Lung (tissue), 12 donors: ENCODE data around the gene CDKN2C. TPM values are rescaled to one million over a fixed set of nuclear protein-coding genes. Genes with fewer than 3 reads are reported as not detected.
A peak's percentile ranks its signal among the peaks of the same experiment; 100 is the strongest.
"Not testable (repeated sequence)": the region's sequence is repeated elsewhere in the genome, so short reads cannot be mapped to it uniquely, and the experiment has no call there.

Source experiments
- ATAC-seq: fragments of 200-7000 bp; cut with Tn5 transposase; one replicate; pipeline ENCODE4 v1.9.1; 2020; ENCODE audit warnings: moderate number of reproducible peaks; ENCODE audit not compliant: insufficient read depth, low FRiP score
- DNase-seq, 3 donors: peaks; one replicate each; pipeline ENCODE4 v3.0.0-alpha.2; 2013 to 2017
- H3K27ac ChIP-seq, 2 donors: one replicate each; pipeline ENCODE4 v1.5.1; 2013; ENCODE audit warnings: mild to moderate bottlenecking in 2 of 2, moderate library complexity in 2 of 2, control low read depth in 1 of 2, inconsistent platforms in 1 of 2, low read depth in 1 of 2, low read length in 1 of 2
- H3K27me3 ChIP-seq, 3 donors: one replicate each; pipeline ENCODE4 v1.5.1; 2013; ENCODE audit warnings: low read length in 2 of 3; ENCODE audit not compliant: control insufficient read depth in 3 of 3, insufficient read depth in 3 of 3
- H3K36me3 ChIP-seq, 4 donors: one replicate each; pipeline ENCODE4 v1.5.1; 2013; ENCODE audit warnings: low read length in 4 of 4, mild to moderate bottlenecking in 1 of 4, moderate library complexity in 1 of 4; ENCODE audit not compliant: control insufficient read depth in 4 of 4, insufficient read depth in 4 of 4
- H3K4me1 ChIP-seq, 5 donors: one replicate each; pipeline ENCODE4 v1.5.1; 2013; ENCODE audit warnings: low read length in 5 of 5, mild to moderate bottlenecking in 2 of 5, moderate library complexity in 1 of 5; ENCODE audit not compliant: control insufficient read depth in 5 of 5, insufficient read depth in 5 of 5
- H3K4me3 ChIP-seq: one replicate; pipeline ENCODE4 v1.5.1; 2013; ENCODE audit warnings: mild to moderate bottlenecking, control low read depth, moderate library complexity
- H3K9ac ChIP-seq, 2 donors: one replicate each; pipeline ENCODE4 v1.5.1; 2013; ENCODE audit warnings: low read length in 2 of 2, control low read depth in 1 of 2; ENCODE audit not compliant: insufficient read depth in 1 of 2
- H3K9me3 ChIP-seq, 4 donors: one replicate each; pipeline ENCODE4 v1.5.1; 2013; ENCODE audit warnings: low read length in 3 of 4, mild to moderate bottlenecking in 1 of 4, moderate library complexity in 1 of 4; ENCODE audit not compliant: control insufficient read depth in 4 of 4, insufficient read depth in 3 of 4
- WGBS, 2 donors: extraction: QIAGEN DNeasy Blood & Tissue Kit; methylation state at CpG; one replicate each; pipeline ENCODE4 v1.1.7; 2013; 5-methylcytosine and 5-hydroxymethylcytosine counted together
- polyA plus RNA-seq, 2 donors: library from polyadenylated mRNA; stranded (reverse); fragments of 200-250 nt; gene quantifications; one replicate each; pipeline ENCODE4 v1.2.1, GENCODE V29; 2013
- total RNA-seq, 2 donors: library from RNA; depleted of rRNA in 1 of 2; stranded (reverse); fragments of >200 nt in 1 of 2; gene quantifications; one replicate each; pipeline ENCODE4 v1.2.1, GENCODE V29; 2014 to 2021
- TF ChIP-seq, protein P1 (sequence below): IDR thresholded peaks from 2 replicates; pipeline ENCODE4 v1.5.1; 2012; ENCODE audit warnings: mild to moderate bottlenecking; ENCODE audit errors: control extremely low read depth, extremely low read depth
- donor health status: control.
- donor health status: control.
- donor health status: Bipolar disorder and iron deficiency.
- donor health status: healthy.
- donor health status: DM: yes; HTN: yes; CAD: no.

CDKN2C gene
- total and polyA plus RNA-seq, 4 donors, result 5.7 to 8.9 (median 7.6) TPM

DNA sequence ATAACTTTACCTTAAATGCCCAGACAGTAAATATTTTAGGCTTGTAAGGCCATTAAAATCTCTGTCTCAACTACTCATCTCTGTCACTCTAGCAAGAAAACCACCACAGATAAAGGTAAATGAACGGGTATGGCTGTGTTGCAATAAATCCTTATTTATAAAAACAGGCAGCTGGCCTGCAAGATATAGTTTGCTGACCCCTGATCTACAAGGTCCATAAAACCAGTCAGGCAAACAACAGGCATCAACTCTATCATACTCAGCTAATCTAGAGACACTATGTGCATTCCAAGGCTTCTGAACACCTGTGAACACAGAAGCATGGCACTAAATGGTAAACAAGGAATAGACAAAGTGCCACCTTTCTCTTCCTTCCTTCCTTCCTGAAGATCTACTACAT, 19.6 kb upstream of the CDKN2C start:
- peaks cover 0 to 3% (median 0%) of the 10 kb centered on the region in 4 donors for H3K36me3 ChIP-seq
- H3K27ac ChIP-seq, result no peak overlapping the region
- ATAC-seq, result no peak
- TF ChIP-seq, protein P1, sequence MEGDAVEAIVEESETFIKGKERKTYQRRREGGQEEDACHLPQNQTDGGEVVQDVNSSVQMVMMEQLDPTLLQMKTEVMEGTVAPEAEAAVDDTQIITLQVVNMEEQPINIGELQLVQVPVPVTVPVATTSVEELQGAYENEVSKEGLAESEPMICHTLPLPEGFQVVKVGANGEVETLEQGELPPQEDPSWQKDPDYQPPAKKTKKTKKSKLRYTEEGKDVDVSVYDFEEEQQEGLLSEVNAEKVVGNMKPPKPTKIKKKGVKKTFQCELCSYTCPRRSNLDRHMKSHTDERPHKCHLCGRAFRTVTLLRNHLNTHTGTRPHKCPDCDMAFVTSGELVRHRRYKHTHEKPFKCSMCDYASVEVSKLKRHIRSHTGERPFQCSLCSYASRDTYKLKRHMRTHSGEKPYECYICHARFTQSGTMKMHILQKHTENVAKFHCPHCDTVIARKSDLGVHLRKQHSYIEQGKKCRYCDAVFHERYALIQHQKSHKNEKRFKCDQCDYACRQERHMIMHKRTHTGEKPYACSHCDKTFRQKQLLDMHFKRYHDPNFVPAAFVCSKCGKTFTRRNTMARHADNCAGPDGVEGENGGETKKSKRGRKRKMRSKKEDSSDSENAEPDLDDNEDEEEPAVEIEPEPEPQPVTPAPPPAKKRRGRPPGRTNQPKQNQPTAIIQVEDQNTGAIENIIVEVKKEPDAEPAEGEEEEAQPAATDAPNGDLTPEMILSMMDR, result no peak
- no peak overlapping the region for H3K9ac ChIP-seq
- H3K4me3 ChIP-seq, result no peak overlapping the region
- 34 to 67% methylated on average over 1 of the region's 1 CpG for WGBS, 2 donors
- DNase-seq, result no peak
- H3K27me3 ChIP-seq, result no peaks in the 10 kb centered on the region
- peaks cover 0 to 6% (median 0%) of the 10 kb centered on the region in 5 donors for H3K4me1 ChIP-seq
- H3K9me3 ChIP-seq, result no peaks in the 10 kb centered on the region

- not testable (repeated sequence) for H3K9ac ChIP-seq, H3K9me3 ChIP-seq, H3K4me3 ChIP-seq, H3K36me3 ChIP-seq, DNase-seq, H3K4me1 ChIP-seq, H3K27me3 ChIP-seq, ATAC-seq, H3K27ac ChIP-seq
- WGBS, 2 donors, result 93 to 96% methylated on average over 28 to 31 of the region's 31 CpGs
Measured at GRCh38 chr1:50952566-50952965, 17.5 kb upstream of the CDKN2C start.

DNA sequence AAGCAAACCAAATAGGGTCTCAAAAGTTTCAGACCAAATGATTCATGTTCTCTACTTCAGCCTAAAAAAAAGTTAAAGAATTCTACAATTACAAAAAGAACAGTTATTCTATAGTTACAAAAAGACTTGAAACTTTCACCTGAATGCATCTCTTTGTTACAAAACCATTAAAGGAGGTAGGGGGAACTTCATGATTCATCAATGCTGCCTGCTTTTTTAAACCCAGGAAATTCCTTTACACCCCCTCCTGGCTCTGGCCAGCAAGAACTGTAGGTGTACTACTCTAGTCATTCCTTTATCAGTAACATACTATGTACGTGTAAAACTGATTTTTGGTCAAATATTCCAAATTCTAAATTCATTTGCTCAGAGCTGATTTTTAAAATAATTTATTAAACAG, 14.9 kb upstream of the CDKN2C start:
- no peak for DNase-seq
- H3K27ac ChIP-seq, result no peak overlapping the region
- 65 to 84% methylated on average over 1 of the region's 1 CpG for WGBS, 2 donors
- TF ChIP-seq, protein P1, result no peak
- H3K4me3 ChIP-seq, result no peak overlapping the region
- H3K4me1 ChIP-seq, result peaks cover 0 to 7% (median 2%) of the 10 kb centered on the region in 5 donors
- no peak for ATAC-seq
- peaks cover 0 to 3% (median 0%) of the 10 kb centered on the region in 4 donors for H3K36me3 ChIP-seq
- H3K9ac ChIP-seq, result no peak overlapping the region
- no peaks in the 10 kb centered on the region for H3K9me3 ChIP-seq
- H3K27me3 ChIP-seq, result no peaks in the 10 kb centered on the region

- peak; percentile 27 to 33 (median 27) for DNase-seq
- Histone ChIP-seq H3K9ac (peak overlapping the region in 1 of 2 donors; percentile 85), H3K36me3 (peaks cover 0 to 2% (median 0%) of the 10 kb centered on the region in 4 donors), H3K27ac (peak overlapping the region; percentile 85 to 91), H3K4me3 (peak overlapping the region; percentile 97), H3K27me3 (peaks cover 0 to 2% (median 0%) of the 10 kb centered on the region in 3 donors), H3K4me1 (peaks cover 0 to 10% (median 2%) of the 10 kb centered on the region in 5 donors), H3K9me3 (no peaks in the 10 kb centered on the region)
- 0 to 1% methylated on average over 36 to 38 of the region's 38 CpGs for WGBS, 2 donors
- no peak for ATAC-seq
- TF ChIP-seq, protein P1, result no peak
Measured at GRCh38 chr1:50959303-50959912, 10.6 kb upstream of the CDKN2C start.
